Measurements from ENCODE around the gene TRIM2. TPM values are rescaled to one million over a fixed set of nuclear protein-coding genes. Genes with fewer than 3 reads are reported as not detected.

Gene TRIM2
- total RNA-seq, 1 donor from 2014 or later: 90.6 TPM

DNA sequence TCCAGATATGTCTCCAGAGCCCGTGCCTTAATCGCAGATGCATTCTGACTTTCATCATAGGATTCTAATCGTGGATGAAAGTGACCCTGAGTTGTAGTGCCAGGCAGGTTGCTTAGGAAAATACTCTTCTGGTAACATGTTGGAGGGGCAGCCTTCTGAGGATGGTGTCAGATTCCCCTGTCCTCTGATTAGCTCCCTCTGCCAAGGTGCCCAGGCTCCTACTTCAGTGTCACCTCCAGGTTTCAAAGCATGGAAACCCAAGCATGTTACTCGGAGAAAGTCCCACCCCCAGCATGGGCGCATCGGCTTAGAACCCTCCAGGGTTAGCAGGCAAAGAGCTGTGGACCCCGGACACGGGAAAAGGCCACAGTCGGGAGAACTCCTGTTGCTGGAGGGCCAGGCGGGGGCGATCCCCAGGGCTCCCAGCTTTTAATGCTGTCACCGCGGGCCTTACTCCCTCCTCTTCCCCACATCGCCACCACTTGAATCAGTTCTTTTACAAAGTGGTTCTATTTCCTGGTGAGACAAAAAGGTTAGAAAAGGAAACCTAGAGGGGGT lies 44.5 kb downstream of the TRIM2 start:
- no peak for DNase-seq (ENCODE audit: low spot score)

- DNase-seq (ENCODE audit: low spot score): peak; percentile 83
Observed at GRCh38 chr4:153249199-153250041, 45.2 kb downstream of the TRIM2 start.

- DNase-seq (ENCODE audit: low spot score): no peak
Observed at GRCh38 chr4:153252122-153252521, 47.9 kb downstream of the TRIM2 start.

GRCh38 chr4:153255233-153255632 lies 51.0 kb downstream of the TRIM2 start:
- no peak for DNase-seq (ENCODE audit: low spot score)

DNA sequence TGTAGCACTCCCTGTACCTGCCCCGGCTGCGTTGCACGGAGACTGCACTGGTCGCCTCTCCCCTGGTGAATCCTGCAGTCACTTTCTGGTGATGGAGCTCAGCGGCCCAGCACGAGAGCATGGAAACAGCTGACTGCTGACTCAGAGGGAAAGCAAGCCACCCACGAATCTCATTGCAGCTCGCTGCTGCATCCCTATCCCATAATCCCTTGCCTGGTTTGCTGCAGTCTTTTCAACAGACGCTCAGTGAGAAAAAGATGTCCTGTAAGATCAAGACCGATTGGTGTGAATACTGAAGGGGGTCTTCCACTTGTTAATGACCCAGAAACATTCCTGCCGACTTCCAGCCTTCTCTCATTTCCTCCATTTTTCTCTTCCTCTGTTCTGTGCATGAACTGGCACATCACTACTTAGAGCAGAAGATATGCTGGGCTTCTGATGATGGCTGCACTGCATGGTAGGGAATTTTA lies 52.9 kb downstream of the TRIM2 start:
- DNase-seq (ENCODE audit: low spot score): no peak

- no peak for DNase-seq (ENCODE audit: low spot score)
Observed at GRCh38 chr4:153257991-153258390, 53.7 kb downstream of the TRIM2 start.

GRCh38 chr4:153258750-153259149 lies 54.5 kb downstream of the TRIM2 start:
- DNase-seq (ENCODE audit: low spot score): no peak

GRCh38 chr4:153259661-153260060 lies 55.4 kb downstream of the TRIM2 start:
- DNase-seq (ENCODE audit: low spot score): no peak

DNA sequence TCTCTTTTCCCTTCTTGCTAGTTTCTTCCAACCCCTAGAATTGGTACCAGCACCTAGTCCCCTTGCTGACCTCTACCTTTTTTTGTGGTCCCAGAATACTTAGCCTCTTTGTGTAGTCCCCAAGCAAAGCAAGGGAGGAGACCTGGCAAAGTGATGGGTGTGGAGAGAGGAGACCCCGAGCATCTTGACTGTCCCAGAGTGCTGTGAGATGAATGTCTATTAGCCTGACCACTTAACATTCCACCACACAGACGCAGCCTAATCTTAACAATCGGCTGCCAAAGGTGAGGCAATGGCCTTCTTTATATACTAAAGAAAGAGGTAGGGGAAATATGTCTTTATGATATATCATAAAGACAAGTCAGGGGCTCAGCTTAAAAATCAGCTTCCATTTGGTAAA lies 55.9 kb downstream of the TRIM2 start:
- DNase-seq (ENCODE audit: low spot score): no peak

DNA sequence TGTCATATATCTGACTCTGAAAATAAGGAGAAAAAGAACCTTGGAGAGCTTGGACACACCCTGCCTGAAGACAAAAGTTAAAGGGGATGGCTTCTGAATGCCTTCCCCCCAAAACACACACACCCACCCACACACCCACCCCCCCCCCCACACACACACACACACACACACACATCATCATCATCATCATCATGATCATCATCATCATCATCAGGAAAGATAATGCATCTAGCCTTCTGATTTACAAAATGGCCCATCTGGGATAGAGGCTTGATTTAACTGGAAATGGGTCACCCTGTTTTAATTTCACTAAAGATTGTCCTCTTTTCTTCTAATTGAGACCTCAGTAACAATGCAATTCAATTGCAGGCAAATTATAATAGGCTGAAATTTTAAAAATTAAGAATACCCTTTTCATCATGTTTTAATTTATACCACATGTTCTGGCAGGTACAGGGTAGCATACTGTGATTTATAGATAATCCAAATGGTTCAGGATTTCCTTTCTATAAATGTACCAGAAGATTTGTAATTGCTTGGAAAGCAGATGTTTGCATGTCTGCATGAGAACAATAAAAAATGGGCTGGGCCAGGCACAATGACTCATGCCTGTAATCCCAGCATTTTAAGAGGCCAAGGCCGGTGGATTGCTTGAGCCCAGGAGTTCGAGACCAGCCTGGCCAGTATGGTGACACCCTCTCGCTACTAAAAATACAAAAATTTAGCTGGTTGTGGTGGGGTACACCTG lies 56.5 kb downstream of the TRIM2 start:
- no peak for DNase-seq (ENCODE audit: low spot score)

- no peak for DNase-seq (ENCODE audit: low spot score)
Observed at GRCh38 chr4:153261461-153261860, 57.2 kb downstream of the TRIM2 start.

DNA sequence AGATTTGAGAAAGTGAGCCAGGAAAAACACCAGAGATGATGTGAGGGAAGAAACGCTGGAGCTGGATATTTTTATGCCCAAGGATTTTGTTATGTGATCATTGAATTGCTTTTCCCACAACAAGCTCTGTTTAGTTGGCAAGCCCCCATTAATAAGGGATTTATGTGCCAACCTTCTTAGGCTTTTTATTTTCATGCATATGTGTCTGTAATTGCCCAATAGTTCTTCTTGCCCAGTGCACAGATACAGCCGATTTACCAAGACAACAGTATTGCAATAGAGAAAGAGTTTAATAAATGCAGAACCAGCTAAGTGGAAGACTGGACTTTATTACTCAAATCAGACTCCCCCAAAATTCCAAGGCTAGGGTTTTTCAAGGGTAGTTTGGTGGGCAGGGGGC lies 57.7 kb downstream of the TRIM2 start:
- no peak for DNase-seq (ENCODE audit: low spot score)

- DNase-seq (ENCODE audit: low spot score): no peak
Observed at GRCh38 chr4:153265306-153266047, 61.2 kb downstream of the TRIM2 start.

GRCh38 chr4:153266988-153267387 lies 62.7 kb downstream of the TRIM2 start:
- no peak for DNase-seq (ENCODE audit: low spot score)

GRCh38 chr4:153267890-153268289 lies 63.6 kb downstream of the TRIM2 start:
- peak; percentile 54 for DNase-seq (ENCODE audit: low spot score)

DNA sequence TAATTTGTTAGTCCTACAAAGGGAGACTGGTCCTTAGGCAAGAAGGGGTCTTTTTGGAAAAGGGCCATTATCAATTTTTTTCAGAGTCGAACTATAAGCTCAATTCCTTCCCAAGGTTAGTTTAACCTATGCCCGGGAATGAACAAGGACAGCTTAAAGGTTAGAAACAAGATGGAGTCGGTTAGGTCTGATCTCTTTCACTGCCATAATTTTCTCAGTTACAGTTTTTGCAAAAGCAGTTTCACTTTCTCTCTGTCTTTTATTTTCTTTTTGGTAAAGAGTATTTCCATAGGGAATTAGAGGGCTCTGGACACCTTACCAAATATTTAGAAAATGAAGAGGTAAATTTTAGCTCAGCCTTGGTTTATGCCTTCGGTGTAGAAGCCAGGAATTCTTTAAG lies 64.1 kb downstream of the TRIM2 start:
- no peak for DNase-seq (ENCODE audit: low spot score)

DNA sequence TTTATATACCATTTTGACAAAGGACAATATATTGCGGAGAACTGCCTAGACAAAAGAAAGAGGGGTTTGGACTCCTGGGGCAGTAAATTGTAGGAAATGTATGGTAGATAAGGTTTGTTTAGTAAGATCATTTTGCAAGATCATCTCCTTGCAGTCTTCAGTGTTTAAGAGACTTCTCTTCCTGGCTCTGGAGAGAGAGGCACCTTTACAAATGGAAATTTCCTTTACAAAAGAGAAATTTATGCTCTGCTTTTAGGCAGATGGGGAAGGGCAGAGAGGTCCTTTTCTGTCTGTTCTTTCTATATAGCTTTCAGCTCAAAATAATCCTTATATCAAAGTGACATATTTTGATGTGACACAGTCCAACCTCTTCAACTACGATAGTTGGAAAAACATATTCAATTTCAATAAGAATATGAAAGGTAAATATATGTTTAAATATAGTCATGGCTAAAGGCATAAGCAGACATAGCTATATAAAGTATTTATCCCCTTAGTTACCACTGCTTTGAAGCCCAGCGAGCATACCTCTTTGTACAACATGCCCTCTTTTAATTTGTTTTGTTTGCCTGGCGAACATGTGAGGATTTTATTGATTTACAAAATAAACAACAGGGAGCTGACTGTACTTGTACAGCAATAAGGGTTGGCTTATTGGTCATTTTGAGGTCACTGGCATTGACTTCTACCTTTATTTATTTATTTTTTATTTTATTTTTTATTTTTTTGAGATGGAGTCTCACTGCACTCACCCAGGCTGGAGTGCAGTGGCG lies 65.2 kb downstream of the TRIM2 start:
- DNase-seq (ENCODE audit: low spot score): no peak

- no peak for DNase-seq (ENCODE audit: low spot score)
Observed at GRCh38 chr4:153270361-153270760, 66.1 kb downstream of the TRIM2 start.

- no peak for DNase-seq (ENCODE audit: low spot score)
Observed at GRCh38 chr4:153271820-153272219, 67.6 kb downstream of the TRIM2 start.

DNA sequence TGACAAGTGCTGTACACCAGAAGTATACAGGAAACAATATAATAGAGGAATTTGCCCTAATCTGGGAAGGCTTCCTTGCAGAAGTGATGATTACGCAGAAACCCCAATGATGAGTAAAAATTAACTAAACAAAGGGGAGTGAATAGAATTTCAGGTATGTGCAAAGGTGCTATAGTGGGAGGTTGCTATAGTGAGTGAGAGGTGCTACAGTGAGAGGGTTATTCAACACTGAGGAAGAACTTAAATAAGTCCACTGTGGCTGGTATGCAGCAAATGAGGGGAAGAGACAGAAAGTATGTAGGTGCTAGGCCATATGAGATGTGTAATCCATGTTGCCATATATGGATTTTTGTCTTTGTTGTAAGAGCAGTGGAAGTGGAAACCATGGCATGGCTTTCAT lies 69.5 kb downstream of the TRIM2 start:
- no peak for DNase-seq (ENCODE audit: low spot score)

DNA sequence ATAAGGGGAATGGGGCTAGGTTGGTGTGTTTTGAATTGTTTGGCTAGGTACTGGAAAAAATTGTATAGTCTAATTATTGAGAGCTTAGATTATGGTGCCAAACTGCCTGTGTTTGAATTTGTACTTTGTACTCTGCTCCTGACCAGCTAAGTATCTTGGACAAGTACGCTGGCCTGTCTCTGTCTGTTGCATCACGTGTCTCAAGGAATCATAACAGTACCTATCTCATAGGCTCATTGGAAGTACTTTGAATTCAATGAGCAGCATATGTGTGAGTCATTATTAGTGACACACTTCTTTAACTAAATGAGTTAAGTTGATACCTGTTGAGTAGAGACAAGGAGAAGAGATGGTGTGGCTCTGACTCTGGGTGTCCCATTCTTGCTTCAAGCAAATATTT lies 70.7 kb downstream of the TRIM2 start:
- DNase-seq (ENCODE audit: low spot score): no peak

All from ureter (tissue), 1 donor.